Measurements from ENCODE around the gene ULBP1. TPM values are rescaled to one million over a fixed set of nuclear protein-coding genes. Genes with fewer than 3 reads are reported as not detected.

ULBP1 gene
- total RNA-seq, 1 donor from 2014 or later = 9.3 TPM

GRCh38 chr6:149960488-149960887 lies 3.3 kb upstream of the ULBP1 start:
- Mint-ChIP-seq H3K27ac (ENCODE audit: unreplicated experiment) (no peak overlapping the region), H3K4me3 (ENCODE audit: unreplicated experiment) (no peak overlapping the region), H3K36me3 (ENCODE audit: unreplicated experiment) (no peaks in the 10 kb centered on the region), H3K4me1 (ENCODE audit: low read depth, unreplicated experiment) (peaks cover under 1% of the 10 kb centered on the region), H3K27me3 (ENCODE audit: unreplicated experiment) (peaks cover 29% of the 10 kb centered on the region), H3K9me3 (ENCODE audit: unreplicated experiment) (peaks cover 8% of the 10 kb centered on the region)
- DNase-seq = no peak
- TF ChIP-seq CTCF (IDR thresholded peaks at IDR 0.05; ENCODE audit: partially characterized antibody, unreplicated experiment) = no peak

- no peak for TF ChIP-seq CTCF (IDR thresholded peaks at IDR 0.05; ENCODE audit: partially characterized antibody, unreplicated experiment)
- H3K36me3 Mint-ChIP-seq (ENCODE audit: unreplicated experiment) = no peaks in the 10 kb centered on the region
- peaks cover 34% of the 10 kb centered on the region for H3K27me3 Mint-ChIP-seq (ENCODE audit: unreplicated experiment)
- no peak overlapping the region for H3K4me3 Mint-ChIP-seq (ENCODE audit: unreplicated experiment)
- no peak overlapping the region for H3K27ac Mint-ChIP-seq (ENCODE audit: unreplicated experiment)
- no peak for DNase-seq
- H3K9me3 Mint-ChIP-seq (ENCODE audit: unreplicated experiment) = peaks cover 8% of the 10 kb centered on the region
- H3K4me1 Mint-ChIP-seq (ENCODE audit: low read depth, unreplicated experiment) = peaks cover 3% of the 10 kb centered on the region
Measured at GRCh38 chr6:149961728-149962425, 1.9 kb upstream of the ULBP1 start.

GRCh38 chr6:149962461-149963211 lies 1.1 kb upstream of the ULBP1 start:
- Mint-ChIP-seq H3K27me3 (ENCODE audit: unreplicated experiment) (peaks cover 34% of the 10 kb centered on the region), H3K9me3 (ENCODE audit: unreplicated experiment) (peaks cover 8% of the 10 kb centered on the region), H3K4me1 (ENCODE audit: low read depth, unreplicated experiment) (peaks cover 3% of the 10 kb centered on the region), H3K27ac (ENCODE audit: unreplicated experiment) (peak overlapping the region; percentile 86), H3K36me3 (ENCODE audit: unreplicated experiment) (peaks cover 4% of the 10 kb centered on the region), H3K4me3 (ENCODE audit: unreplicated experiment) (peak overlapping the region; percentile 99)
- no peak for TF ChIP-seq CTCF (IDR thresholded peaks at IDR 0.05; ENCODE audit: partially characterized antibody, unreplicated experiment)
- DNase-seq = no peak

GRCh38 chr6:149963212-149963461 lies 606 bp upstream of the ULBP1 start:
- Mint-ChIP-seq H3K27me3 (ENCODE audit: unreplicated experiment) (peaks cover 35% of the 10 kb centered on the region), H3K9me3 (ENCODE audit: unreplicated experiment) (peaks cover 8% of the 10 kb centered on the region), H3K27ac (ENCODE audit: unreplicated experiment) (peak overlapping the region; percentile 86), H3K36me3 (ENCODE audit: unreplicated experiment) (peaks cover 4% of the 10 kb centered on the region), H3K4me1 (ENCODE audit: low read depth, unreplicated experiment) (peaks cover 3% of the 10 kb centered on the region), H3K4me3 (ENCODE audit: unreplicated experiment) (peak overlapping the region; percentile 99)
- DNase-seq = peak; percentile 65
- TF ChIP-seq CTCF (IDR thresholded peaks at IDR 0.05; ENCODE audit: partially characterized antibody, unreplicated experiment) = no peak
